Liver (tissue), 9 donors: ENCODE data around the gene NFATC2. TPM values are rescaled to one million over a fixed set of nuclear protein-coding genes. Genes with fewer than 3 reads are reported as not detected.

ENCODE experiments used
- DNase-seq: peaks from one replicate; pipeline ENCODE4 v3.0.0-alpha.2; 2017; ENCODE audit warnings: low spot score
- H3K27ac ChIP-seq, 2 donors: one replicate each; pipeline ENCODE4 v1.7.0; 2013; ENCODE audit warnings: inconsistent platforms in 2 of 2, low read length in 2 of 2, control low read depth in 1 of 2, low read depth in 1 of 2, mild to moderate bottlenecking in 1 of 2
- H3K27me3 ChIP-seq, 4 donors: one replicate each; pipeline versions ENCODE4 v1.6.1 to v1.7.0; 2013; ENCODE audit warnings: low read length in 3 of 4, inconsistent platforms in 1 of 4, mild to moderate bottlenecking in 1 of 4, moderate library complexity in 1 of 4; ENCODE audit not compliant: control insufficient read depth in 4 of 4, insufficient read depth in 4 of 4
- H3K36me3 ChIP-seq, 4 donors: one replicate each; pipeline versions ENCODE4 v1.6.1 to v1.7.0; 2013; ENCODE audit warnings: low read length in 3 of 4, mild to moderate bottlenecking in 3 of 4, low read depth in 1 of 4, moderate library complexity in 1 of 4; ENCODE audit not compliant: control insufficient read depth in 4 of 4, insufficient read depth in 3 of 4
- H3K4me1 ChIP-seq, 4 donors: one replicate each; pipeline versions ENCODE4 v1.6.1 to v1.7.0; 2013; ENCODE audit warnings: low read length in 3 of 4, mild to moderate bottlenecking in 3 of 4, moderate library complexity in 1 of 4; ENCODE audit not compliant: control insufficient read depth in 4 of 4, insufficient read depth in 4 of 4
- H3K4me3 ChIP-seq, 3 donors: one replicate each; pipeline versions ENCODE4 v1.6.1 to v1.7.0; 2013; ENCODE audit warnings: low read length in 3 of 3, control low read depth in 1 of 3, low read depth in 1 of 3, mild to moderate bottlenecking in 1 of 3
- H3K9ac ChIP-seq, 2 donors: one replicate each; pipeline ENCODE4 v1.7.0; 2013; ENCODE audit warnings: low read length in 2 of 2, mild to moderate bottlenecking in 2 of 2, moderate library complexity in 2 of 2, control low read depth in 1 of 2, low read depth in 1 of 2
- H3K9me3 ChIP-seq, 4 donors: one replicate each; pipeline versions ENCODE4 v1.6.1 to v1.7.0; 2013; ENCODE audit warnings: low read length in 3 of 4; ENCODE audit not compliant: control insufficient read depth in 4 of 4
- EGR1 ChIP-seq, 2 donors: IDR thresholded peaks; 2 replicates each; pipeline ENCODE4 v1.6.1; 2016 to 2018; ENCODE audit warnings: antibody characterized with exemption in 2 of 2, low read depth in 2 of 2
- FOXA1 ChIP-seq: IDR thresholded peaks from 2 replicates; pipeline ENCODE4 v1.6.1; 2016; ENCODE audit warnings: antibody characterized with exemption
- FOXA2 ChIP-seq: IDR thresholded peaks from 2 replicates; pipeline ENCODE4 v1.6.1; 2016; ENCODE audit warnings: antibody characterized with exemption
- GABPA ChIP-seq, 2 donors: IDR thresholded peaks in 1 of 2; conservative IDR thresholded peaks in 1 of 2; 2 replicates each; pipeline ENCODE4 v1.6.1; 2016; ENCODE audit warnings: antibody characterized with exemption in 2 of 2, mild to moderate bottlenecking in 1 of 2, moderate library complexity in 1 of 2
- HNF4A ChIP-seq, 2 donors: conservative IDR thresholded peaks; 2 replicates each; pipeline ENCODE4 v1.6.1; 2016; ENCODE audit warnings: antibody characterized with exemption in 2 of 2, mild to moderate bottlenecking in 2 of 2
- HNF4G ChIP-seq: IDR thresholded peaks from 2 replicates; pipeline ENCODE4 v1.6.1; 2016; ENCODE audit warnings: antibody characterized with exemption
- NR2F2 ChIP-seq: IDR thresholded peaks from 2 replicates; pipeline ENCODE4 v1.6.1; 2016; ENCODE audit warnings: antibody characterized with exemption
- RAD21 ChIP-seq, 2 donors: IDR thresholded peaks; 2 replicates each; pipeline ENCODE4 v1.6.1; 2016; ENCODE audit warnings: antibody characterized with exemption in 2 of 2, mild to moderate bottlenecking in 2 of 2
- RXRA ChIP-seq, 2 donors: IDR thresholded peaks; 2 replicates each; pipeline ENCODE4 v1.6.1; 2017 to 2018; ENCODE audit warnings: antibody characterized with exemption in 2 of 2, mild to moderate bottlenecking in 1 of 2
- SP1 ChIP-seq: IDR thresholded peaks from 2 replicates; pipeline ENCODE4 v1.6.1; 2018; ENCODE audit warnings: antibody characterized with exemption, mild to moderate bottlenecking
- TAF1 ChIP-seq: conservative IDR thresholded peaks from 2 replicates; pipeline ENCODE4 v1.6.1; 2016; ENCODE audit warnings: antibody characterized with exemption, mild to moderate bottlenecking
- YY1 ChIP-seq: IDR thresholded peaks from 2 replicates; pipeline ENCODE4 v1.6.1; 2016; ENCODE audit warnings: antibody characterized with exemption, mild to moderate bottlenecking
- WGBS: extraction: QIAGEN DNeasy Blood & Tissue Kit; methylation state at CpG from one replicate; pipeline ENCODE4 v1.1.7; 2013; 5-methylcytosine and 5-hydroxymethylcytosine counted together
- polyA plus RNA-seq, 2 donors: library from polyadenylated mRNA; stranded (reverse) in 1 of 2; unstranded in 1 of 2; fragments of 200-250 nt in 1 of 2; fragments of >200 nt in 1 of 2; fragmentation: Nextera tagmentation in 1 of 2; extraction: Ambion mirVana in 1 of 2; gene quantifications; one replicate each; pipeline versions ENCODE4 v1.2.1 to v1.2.3, GENCODE V29; 2013 to 2015
- total RNA-seq, 2 donors: library from RNA; depleted of rRNA; stranded (reverse); fragments of >200 nt; gene quantifications; one replicate each; pipeline ENCODE4 v1.2.3, GENCODE V29; 2014
- TF ChIP-seq, protein P1 (sequence below): IDR thresholded peaks from 2 replicates; pipeline ENCODE4 v1.6.1; 2016; ENCODE audit warnings: antibody characterized with exemption
- TF ChIP-seq, protein P2 (sequence below): IDR thresholded peaks from 2 replicates; pipeline ENCODE4 v1.6.1; 2016; ENCODE audit warnings: antibody characterized with exemption
- TF ChIP-seq, protein P3 (sequence below): IDR thresholded peaks from 2 replicates; pipeline ENCODE4 v1.6.1; 2016; ENCODE audit warnings: antibody characterized with exemption, mild to moderate bottlenecking
- TF ChIP-seq, protein P4 (sequence below): fragments of 150-350 bp; IDR thresholded peaks from 2 replicates; pipeline ENCODE4 v1.5.1; 2017; ENCODE audit warnings: improper control_type of control experiment, low read depth, low read length; ENCODE audit not compliant: missing input control
- TF ChIP-seq, protein P5 (sequence below): IDR thresholded peaks from 2 replicates; pipeline ENCODE4 v1.6.1; 2016; ENCODE audit warnings: antibody characterized with exemption
- donor health status: healthy.
- donor health status: healthy.
- donor health status: healthy.
- donor health status: healthy.
- donor health status: healthy.

Gene NFATC2
- total and polyA plus RNA-seq, 4 donors: 1.2 to 6.7 (median 2.6) TPM

DNA sequence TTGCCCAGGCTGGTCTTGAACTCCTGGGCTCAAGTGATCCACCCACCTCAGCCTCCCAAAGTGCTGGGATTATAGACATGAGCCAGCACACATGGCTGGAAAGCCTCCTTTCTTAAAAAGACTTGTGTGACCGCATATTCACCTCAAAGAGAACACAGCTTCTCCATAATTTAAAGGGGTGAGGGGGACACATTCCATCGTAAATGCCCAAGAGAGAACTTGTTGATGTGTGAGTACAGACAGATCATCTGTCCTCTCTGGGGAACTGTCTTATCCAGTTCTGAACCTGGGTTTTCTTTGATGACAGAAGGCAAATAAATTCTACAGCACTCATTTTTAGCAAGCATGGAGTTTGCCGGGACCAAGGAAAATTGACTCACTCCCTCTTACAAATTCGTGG is 47.2 kb downstream of the NFATC2 start:
- Histone ChIP-seq H3K9me3 (no peaks in the 10 kb centered on the region), H3K27me3 (no peaks in the 10 kb centered on the region), H3K9ac (no peak overlapping the region), H3K4me1 (peaks cover 0 to 2% (median 0%) of the 10 kb centered on the region in 4 donors), H3K4me3 (no peak overlapping the region), H3K36me3 (no peaks in the 10 kb centered on the region), H3K27ac (no peak overlapping the region)
- no peak for TF ChIP-seq HNF4G
- TF ChIP-seq SP1: no peak
- no peak for TF ChIP-seq RAD21 (IDR thresholded peaks at IDR 0.05)
- no peak for TF ChIP-seq FOXA2
- WGBS: 89% methylated on average over 4 of the region's 4 CpGs
- no peak for DNase-seq

DNA sequence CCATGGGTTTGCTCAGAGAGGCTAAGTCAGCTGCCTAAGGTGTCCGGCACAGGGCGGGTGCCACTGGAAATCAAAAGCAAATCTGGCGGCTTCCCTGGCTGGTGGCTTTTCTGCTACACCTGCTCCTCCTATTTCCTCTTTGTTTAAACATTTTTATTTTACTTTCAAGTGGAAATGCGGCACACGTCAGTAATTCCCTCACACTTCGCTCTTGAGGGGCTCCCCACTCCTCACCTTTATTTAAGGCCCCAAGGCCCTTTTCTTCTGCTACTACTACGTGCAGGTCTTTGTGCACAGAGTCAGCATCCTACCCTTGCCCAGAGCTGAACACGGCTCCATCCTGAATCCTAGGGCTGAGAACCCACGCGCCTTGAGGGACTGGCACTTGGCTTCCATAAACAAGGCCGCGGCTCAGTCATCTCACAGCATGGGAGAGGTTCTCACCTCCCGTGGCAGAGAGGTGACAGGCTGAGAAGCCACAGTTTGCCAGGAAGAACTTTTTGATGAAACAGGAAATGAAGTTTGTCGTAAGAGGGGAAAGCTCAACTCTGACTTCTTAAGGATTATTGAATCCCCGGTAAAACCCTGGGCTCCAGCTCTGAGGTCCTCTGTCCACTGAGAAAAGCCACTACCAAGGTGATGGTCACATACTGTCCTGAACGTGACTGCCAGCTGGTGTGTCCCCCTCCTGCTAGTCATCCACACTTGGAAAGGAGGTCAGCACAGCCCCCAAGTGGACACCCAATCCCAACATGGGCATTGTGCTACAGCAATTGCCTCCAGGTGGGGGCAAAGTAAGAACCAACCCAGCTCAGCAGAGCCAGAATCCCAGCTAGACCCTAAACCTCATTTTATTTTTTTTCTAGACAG is 48.0 kb downstream of the NFATC2 start:
- no peak overlapping the region for H3K27ac ChIP-seq
- peaks cover 0 to 2% (median 0%) of the 10 kb centered on the region in 4 donors for H3K36me3 ChIP-seq
- H3K4me1 ChIP-seq: peaks cover 0 to 2% (median 0%) of the 10 kb centered on the region in 4 donors
- TF ChIP-seq, protein P1, sequence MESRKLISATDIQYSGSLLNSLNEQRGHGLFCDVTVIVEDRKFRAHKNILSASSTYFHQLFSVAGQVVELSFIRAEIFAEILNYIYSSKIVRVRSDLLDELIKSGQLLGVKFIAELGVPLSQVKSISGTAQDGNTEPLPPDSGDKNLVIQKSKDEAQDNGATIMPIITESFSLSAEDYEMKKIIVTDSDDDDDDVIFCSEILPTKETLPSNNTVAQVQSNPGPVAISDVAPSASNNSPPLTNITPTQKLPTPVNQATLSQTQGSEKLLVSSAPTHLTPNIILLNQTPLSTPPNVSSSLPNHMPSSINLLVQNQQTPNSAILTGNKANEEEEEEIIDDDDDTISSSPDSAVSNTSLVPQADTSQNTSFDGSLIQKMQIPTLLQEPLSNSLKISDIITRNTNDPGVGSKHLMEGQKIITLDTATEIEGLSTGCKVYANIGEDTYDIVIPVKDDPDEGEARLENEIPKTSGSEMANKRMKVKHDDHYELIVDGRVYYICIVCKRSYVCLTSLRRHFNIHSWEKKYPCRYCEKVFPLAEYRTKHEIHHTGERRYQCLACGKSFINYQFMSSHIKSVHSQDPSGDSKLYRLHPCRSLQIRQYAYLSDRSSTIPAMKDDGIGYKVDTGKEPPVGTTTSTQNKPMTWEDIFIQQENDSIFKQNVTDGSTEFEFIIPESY: no peak
- TF ChIP-seq RAD21 (IDR thresholded peaks at IDR 0.05): no peak
- TF ChIP-seq, protein P2, sequence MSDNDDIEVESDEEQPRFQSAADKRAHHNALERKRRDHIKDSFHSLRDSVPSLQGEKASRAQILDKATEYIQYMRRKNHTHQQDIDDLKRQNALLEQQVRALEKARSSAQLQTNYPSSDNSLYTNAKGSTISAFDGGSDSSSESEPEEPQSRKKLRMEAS: no peak
- TF ChIP-seq, protein P3, sequence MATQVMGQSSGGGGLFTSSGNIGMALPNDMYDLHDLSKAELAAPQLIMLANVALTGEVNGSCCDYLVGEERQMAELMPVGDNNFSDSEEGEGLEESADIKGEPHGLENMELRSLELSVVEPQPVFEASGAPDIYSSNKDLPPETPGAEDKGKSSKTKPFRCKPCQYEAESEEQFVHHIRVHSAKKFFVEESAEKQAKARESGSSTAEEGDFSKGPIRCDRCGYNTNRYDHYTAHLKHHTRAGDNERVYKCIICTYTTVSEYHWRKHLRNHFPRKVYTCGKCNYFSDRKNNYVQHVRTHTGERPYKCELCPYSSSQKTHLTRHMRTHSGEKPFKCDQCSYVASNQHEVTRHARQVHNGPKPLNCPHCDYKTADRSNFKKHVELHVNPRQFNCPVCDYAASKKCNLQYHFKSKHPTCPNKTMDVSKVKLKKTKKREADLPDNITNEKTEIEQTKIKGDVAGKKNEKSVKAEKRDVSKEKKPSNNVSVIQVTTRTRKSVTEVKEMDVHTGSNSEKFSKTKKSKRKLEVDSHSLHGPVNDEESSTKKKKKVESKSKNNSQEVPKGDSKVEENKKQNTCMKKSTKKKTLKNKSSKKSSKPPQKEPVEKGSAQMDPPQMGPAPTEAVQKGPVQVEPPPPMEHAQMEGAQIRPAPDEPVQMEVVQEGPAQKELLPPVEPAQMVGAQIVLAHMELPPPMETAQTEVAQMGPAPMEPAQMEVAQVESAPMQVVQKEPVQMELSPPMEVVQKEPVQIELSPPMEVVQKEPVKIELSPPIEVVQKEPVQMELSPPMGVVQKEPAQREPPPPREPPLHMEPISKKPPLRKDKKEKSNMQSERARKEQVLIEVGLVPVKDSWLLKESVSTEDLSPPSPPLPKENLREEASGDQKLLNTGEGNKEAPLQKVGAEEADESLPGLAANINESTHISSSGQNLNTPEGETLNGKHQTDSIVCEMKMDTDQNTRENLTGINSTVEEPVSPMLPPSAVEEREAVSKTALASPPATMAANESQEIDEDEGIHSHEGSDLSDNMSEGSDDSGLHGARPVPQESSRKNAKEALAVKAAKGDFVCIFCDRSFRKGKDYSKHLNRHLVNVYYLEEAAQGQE: no peak
- TF ChIP-seq TAF1: no peak
- no peak for TF ChIP-seq NR2F2
- TF ChIP-seq FOXA1: no peak
- TF ChIP-seq GABPA (IDR thresholded peaks at IDR 0.05 in 1 of 2, conservative IDR thresholded peaks at IDR 0.05 in 1 of 2): no peak
- TF ChIP-seq, protein P4, sequence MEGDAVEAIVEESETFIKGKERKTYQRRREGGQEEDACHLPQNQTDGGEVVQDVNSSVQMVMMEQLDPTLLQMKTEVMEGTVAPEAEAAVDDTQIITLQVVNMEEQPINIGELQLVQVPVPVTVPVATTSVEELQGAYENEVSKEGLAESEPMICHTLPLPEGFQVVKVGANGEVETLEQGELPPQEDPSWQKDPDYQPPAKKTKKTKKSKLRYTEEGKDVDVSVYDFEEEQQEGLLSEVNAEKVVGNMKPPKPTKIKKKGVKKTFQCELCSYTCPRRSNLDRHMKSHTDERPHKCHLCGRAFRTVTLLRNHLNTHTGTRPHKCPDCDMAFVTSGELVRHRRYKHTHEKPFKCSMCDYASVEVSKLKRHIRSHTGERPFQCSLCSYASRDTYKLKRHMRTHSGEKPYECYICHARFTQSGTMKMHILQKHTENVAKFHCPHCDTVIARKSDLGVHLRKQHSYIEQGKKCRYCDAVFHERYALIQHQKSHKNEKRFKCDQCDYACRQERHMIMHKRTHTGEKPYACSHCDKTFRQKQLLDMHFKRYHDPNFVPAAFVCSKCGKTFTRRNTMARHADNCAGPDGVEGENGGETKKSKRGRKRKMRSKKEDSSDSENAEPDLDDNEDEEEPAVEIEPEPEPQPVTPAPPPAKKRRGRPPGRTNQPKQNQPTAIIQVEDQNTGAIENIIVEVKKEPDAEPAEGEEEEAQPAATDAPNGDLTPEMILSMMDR: no peak
- no peak for TF ChIP-seq SP1
- TF ChIP-seq, protein P5, sequence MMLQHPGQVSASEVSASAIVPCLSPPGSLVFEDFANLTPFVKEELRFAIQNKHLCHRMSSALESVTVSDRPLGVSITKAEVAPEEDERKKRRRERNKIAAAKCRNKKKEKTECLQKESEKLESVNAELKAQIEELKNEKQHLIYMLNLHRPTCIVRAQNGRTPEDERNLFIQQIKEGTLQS: no peak
- TF ChIP-seq HNF4A (conservative IDR thresholded peaks at IDR 0.05): no peak
- no peak for TF ChIP-seq FOXA2
- no peak for TF ChIP-seq YY1
- TF ChIP-seq EGR1 (IDR thresholded peaks at IDR 0.05; ENCODE audit: low read depth in 2 of 2): no peak
- TF ChIP-seq HNF4G: no peak
- no peak for TF ChIP-seq RXRA (IDR thresholded peaks at IDR 0.05)
- no peaks in the 10 kb centered on the region for H3K9me3 ChIP-seq
- WGBS: 84% methylated on average over 16 of the region's 16 CpGs
- no peak for DNase-seq
- H3K9ac ChIP-seq: no peak overlapping the region
- no peak overlapping the region for H3K4me3 ChIP-seq
- no peaks in the 10 kb centered on the region for H3K27me3 ChIP-seq
